Liver (tissue), 3 donors: ENCODE data around the gene TET3.

Source experiments
- EGR1 ChIP-seq, 2 donors: IDR thresholded peaks; 2 replicates each; pipeline ENCODE4 v1.6.1; 2016 to 2018; ENCODE audit warnings: antibody characterized with exemption in 2 of 2, low read depth in 2 of 2
- FOXA1 ChIP-seq: IDR thresholded peaks from 2 replicates; pipeline ENCODE4 v1.6.1; 2016; ENCODE audit warnings: antibody characterized with exemption
- GABPA ChIP-seq, 2 donors: IDR thresholded peaks in 1 of 2; conservative IDR thresholded peaks in 1 of 2; 2 replicates each; pipeline ENCODE4 v1.6.1; 2016; ENCODE audit warnings: antibody characterized with exemption in 2 of 2, mild to moderate bottlenecking in 1 of 2, moderate library complexity in 1 of 2
- HNF4G ChIP-seq: IDR thresholded peaks from 2 replicates; pipeline ENCODE4 v1.6.1; 2016; ENCODE audit warnings: antibody characterized with exemption
- JUND ChIP-seq, 2 donors: IDR thresholded peaks; 2 replicates each; pipeline ENCODE4 v1.6.1; 2016; ENCODE audit warnings: antibody characterized with exemption in 2 of 2
- RXRA ChIP-seq, 2 donors: IDR thresholded peaks; 2 replicates each; pipeline ENCODE4 v1.6.1; 2017 to 2018; ENCODE audit warnings: antibody characterized with exemption in 2 of 2, mild to moderate bottlenecking in 1 of 2
- SP1 ChIP-seq: IDR thresholded peaks from 2 replicates; pipeline ENCODE4 v1.6.1; 2018; ENCODE audit warnings: antibody characterized with exemption, mild to moderate bottlenecking
- TAF1 ChIP-seq: conservative IDR thresholded peaks from 2 replicates; pipeline ENCODE4 v1.6.1; 2016; ENCODE audit warnings: antibody characterized with exemption, mild to moderate bottlenecking
- YY1 ChIP-seq: IDR thresholded peaks from 2 replicates; pipeline ENCODE4 v1.6.1; 2016; ENCODE audit warnings: antibody characterized with exemption, mild to moderate bottlenecking
- TF ChIP-seq, protein P1 (sequence below): fragments of 150-350 bp; IDR thresholded peaks from 2 replicates; pipeline ENCODE4 v1.5.1; 2017; ENCODE audit warnings: improper control_type of control experiment, low read depth, low read length; ENCODE audit not compliant: missing input control
- TF ChIP-seq, protein P2 (sequence below): IDR thresholded peaks from 2 replicates; pipeline ENCODE4 v1.6.1; 2016; ENCODE audit warnings: antibody characterized with exemption
- TF ChIP-seq, protein P3 (sequence below): IDR thresholded peaks from 2 replicates; pipeline ENCODE4 v1.6.1; 2016; ENCODE audit warnings: antibody characterized with exemption, mild to moderate bottlenecking
- TF ChIP-seq, protein P4 (sequence below): IDR thresholded peaks from 2 replicates; pipeline ENCODE4 v1.6.1; 2016; ENCODE audit warnings: antibody characterized with exemption
- TF ChIP-seq, protein P5 (sequence below): IDR thresholded peaks from 2 replicates; pipeline ENCODE4 v1.6.1; 2016; ENCODE audit warnings: antibody characterized with exemption
- donor health status: healthy.
- donor health status: healthy.

DNA sequence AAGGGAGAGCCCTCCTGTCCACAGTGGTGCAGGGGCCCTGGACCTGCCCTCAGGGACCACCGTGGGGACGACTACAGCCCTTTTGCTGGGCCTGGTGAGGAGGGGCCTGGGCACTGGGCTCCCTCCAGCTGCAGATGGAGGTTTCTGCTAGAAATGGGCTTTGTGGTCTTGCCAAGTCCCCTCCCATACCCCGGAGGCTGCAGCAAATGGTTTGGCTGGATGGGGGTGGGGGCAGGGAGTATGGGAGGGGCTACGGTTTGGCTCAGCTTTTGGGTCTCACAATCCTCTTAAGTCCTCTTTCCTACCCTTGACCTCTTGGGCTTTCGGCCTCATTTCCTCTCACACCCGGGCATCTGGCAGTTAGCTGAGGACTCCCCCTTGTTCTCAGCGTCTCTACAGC is 21.7 kb downstream of the TET3 start:
- TF ChIP-seq, protein P1, sequence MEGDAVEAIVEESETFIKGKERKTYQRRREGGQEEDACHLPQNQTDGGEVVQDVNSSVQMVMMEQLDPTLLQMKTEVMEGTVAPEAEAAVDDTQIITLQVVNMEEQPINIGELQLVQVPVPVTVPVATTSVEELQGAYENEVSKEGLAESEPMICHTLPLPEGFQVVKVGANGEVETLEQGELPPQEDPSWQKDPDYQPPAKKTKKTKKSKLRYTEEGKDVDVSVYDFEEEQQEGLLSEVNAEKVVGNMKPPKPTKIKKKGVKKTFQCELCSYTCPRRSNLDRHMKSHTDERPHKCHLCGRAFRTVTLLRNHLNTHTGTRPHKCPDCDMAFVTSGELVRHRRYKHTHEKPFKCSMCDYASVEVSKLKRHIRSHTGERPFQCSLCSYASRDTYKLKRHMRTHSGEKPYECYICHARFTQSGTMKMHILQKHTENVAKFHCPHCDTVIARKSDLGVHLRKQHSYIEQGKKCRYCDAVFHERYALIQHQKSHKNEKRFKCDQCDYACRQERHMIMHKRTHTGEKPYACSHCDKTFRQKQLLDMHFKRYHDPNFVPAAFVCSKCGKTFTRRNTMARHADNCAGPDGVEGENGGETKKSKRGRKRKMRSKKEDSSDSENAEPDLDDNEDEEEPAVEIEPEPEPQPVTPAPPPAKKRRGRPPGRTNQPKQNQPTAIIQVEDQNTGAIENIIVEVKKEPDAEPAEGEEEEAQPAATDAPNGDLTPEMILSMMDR: no peak
- TF ChIP-seq EGR1 (IDR thresholded peaks at IDR 0.05; ENCODE audit: low read depth in 2 of 2) (no peak), TAF1 (no peak), RXRA (IDR thresholded peaks at IDR 0.05) (peak in 1 of 2 donors; percentile 26), YY1 (no peak), GABPA (IDR thresholded peaks at IDR 0.05 in 1 of 2, conservative IDR thresholded peaks at IDR 0.05 in 1 of 2) (no peak), FOXA1 (no peak), HNF4G (no peak), SP1 (no peak), JUND (IDR thresholded peaks at IDR 0.05) (no peak)
- TF ChIP-seq, protein P2, sequence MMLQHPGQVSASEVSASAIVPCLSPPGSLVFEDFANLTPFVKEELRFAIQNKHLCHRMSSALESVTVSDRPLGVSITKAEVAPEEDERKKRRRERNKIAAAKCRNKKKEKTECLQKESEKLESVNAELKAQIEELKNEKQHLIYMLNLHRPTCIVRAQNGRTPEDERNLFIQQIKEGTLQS: no peak
- TF ChIP-seq, protein P3, sequence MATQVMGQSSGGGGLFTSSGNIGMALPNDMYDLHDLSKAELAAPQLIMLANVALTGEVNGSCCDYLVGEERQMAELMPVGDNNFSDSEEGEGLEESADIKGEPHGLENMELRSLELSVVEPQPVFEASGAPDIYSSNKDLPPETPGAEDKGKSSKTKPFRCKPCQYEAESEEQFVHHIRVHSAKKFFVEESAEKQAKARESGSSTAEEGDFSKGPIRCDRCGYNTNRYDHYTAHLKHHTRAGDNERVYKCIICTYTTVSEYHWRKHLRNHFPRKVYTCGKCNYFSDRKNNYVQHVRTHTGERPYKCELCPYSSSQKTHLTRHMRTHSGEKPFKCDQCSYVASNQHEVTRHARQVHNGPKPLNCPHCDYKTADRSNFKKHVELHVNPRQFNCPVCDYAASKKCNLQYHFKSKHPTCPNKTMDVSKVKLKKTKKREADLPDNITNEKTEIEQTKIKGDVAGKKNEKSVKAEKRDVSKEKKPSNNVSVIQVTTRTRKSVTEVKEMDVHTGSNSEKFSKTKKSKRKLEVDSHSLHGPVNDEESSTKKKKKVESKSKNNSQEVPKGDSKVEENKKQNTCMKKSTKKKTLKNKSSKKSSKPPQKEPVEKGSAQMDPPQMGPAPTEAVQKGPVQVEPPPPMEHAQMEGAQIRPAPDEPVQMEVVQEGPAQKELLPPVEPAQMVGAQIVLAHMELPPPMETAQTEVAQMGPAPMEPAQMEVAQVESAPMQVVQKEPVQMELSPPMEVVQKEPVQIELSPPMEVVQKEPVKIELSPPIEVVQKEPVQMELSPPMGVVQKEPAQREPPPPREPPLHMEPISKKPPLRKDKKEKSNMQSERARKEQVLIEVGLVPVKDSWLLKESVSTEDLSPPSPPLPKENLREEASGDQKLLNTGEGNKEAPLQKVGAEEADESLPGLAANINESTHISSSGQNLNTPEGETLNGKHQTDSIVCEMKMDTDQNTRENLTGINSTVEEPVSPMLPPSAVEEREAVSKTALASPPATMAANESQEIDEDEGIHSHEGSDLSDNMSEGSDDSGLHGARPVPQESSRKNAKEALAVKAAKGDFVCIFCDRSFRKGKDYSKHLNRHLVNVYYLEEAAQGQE: no peak
- TF ChIP-seq, protein P4, sequence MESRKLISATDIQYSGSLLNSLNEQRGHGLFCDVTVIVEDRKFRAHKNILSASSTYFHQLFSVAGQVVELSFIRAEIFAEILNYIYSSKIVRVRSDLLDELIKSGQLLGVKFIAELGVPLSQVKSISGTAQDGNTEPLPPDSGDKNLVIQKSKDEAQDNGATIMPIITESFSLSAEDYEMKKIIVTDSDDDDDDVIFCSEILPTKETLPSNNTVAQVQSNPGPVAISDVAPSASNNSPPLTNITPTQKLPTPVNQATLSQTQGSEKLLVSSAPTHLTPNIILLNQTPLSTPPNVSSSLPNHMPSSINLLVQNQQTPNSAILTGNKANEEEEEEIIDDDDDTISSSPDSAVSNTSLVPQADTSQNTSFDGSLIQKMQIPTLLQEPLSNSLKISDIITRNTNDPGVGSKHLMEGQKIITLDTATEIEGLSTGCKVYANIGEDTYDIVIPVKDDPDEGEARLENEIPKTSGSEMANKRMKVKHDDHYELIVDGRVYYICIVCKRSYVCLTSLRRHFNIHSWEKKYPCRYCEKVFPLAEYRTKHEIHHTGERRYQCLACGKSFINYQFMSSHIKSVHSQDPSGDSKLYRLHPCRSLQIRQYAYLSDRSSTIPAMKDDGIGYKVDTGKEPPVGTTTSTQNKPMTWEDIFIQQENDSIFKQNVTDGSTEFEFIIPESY: no peak
- TF ChIP-seq, protein P5, sequence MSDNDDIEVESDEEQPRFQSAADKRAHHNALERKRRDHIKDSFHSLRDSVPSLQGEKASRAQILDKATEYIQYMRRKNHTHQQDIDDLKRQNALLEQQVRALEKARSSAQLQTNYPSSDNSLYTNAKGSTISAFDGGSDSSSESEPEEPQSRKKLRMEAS: no peak
